HS-5 (cell line): ENCODE results near the gene SGTA.

Source experiments
- DNase-seq: peaks from one replicate; pipeline ENCODE4 v3.0.0-alpha.2; 2012; ENCODE audit warnings: low read depth

SGTA gene

DNA sequence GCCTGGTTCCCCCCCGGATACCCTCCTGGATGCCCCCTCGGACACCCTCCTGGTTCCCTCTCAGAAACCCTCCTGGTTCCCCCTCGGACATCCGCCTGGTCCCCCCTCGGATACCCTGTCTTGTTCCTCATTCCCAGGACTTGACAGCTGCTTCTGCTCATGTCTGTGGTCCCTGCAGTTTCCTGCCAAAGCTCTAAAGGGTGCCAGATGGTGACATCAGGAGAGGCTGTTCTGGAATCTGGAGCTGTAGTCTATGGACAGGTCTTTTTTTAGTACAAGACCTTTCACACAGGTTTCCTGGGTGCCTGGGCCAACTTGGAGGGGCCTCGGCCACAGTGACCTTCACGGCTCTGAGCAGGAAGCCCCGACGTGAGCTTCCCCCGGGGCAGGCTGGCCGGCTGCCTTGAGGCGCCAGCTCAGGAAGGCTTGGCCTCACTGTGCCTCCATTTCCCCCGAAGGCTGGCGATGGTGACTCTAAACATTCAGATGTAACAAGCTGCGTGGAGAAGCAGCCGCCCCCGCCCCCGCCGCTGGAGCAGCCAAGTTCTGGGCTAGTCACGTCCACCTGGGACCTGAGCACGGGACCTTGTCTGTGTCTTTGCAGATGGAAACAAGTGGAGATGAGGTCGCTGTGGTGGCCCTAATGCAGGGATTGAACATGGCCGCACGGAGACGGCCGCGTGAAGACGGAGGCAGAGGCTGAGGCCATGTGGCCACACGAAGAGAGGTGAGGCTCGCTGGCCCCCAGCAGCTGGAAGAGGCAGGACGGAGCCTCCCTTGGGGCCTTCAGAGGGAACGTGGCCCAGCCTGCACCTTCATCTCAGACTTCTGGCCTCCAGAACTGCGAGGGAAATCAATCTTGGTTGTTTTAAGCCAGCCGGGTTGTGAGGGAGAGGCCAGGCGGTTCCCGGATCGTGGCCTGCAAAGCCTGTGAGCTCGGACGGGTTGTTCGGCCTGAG is 12.7 kb downstream of the SGTA start:
- no peak for DNase-seq

DNA sequence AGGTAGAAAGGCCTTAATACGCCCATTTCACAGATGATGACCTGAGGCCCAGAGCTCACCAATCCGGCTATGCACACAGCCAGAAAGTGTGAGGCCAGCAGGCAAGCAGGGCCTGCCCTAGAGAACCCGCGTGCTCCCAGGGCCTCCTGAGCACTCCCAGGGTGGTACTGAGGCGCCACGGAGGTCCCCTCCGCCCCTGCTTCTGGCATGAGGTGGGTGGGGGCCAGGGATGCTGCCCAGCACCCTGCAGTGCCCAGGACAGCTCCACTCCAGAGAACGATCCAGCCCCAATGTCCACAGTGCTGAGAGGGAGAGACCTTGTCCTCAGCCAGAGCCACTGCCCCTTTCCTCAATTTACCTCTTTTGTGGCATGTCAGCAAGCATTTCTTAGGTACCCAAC is 13.9 kb downstream of the SGTA start:
- DNase-seq: no peak

DNA sequence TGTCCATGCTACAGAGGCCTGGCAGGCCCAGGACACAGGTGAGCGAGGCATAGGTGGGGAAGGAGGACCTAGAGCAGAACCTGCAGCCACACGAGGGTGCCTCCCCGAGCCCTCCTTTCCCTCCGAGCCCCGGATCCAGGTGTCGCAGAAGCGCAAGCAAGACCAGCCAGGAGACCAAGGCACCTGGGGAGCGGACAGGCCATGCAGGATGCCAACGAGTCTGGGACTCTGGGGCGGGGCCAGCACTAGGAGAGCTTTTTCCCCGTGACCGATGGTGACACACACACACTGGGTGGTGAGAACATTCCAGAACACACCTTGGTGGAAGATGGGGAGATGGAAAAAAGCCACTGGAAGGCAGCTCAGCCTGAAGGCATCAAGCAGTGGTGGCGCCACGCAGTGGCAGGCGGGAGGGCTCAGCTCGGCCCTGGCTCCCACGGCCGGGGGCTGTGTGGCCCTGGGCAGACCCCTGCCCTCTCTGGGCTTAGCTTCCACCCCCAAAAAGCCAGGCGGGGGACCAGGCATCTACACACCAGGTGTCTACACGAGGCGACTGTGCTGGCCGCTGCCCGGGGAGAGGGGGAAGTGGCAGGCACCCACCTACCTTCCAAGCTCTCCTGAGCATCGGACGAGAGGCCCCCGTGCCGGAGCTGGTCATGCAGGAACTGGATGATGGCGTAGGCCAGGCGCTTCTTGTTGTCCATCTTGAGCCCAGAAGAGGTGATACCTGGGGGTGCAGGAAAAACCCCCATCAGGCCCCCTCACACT is 14.5 kb downstream of the SGTA start:
- DNase-seq: no peak

DNA sequence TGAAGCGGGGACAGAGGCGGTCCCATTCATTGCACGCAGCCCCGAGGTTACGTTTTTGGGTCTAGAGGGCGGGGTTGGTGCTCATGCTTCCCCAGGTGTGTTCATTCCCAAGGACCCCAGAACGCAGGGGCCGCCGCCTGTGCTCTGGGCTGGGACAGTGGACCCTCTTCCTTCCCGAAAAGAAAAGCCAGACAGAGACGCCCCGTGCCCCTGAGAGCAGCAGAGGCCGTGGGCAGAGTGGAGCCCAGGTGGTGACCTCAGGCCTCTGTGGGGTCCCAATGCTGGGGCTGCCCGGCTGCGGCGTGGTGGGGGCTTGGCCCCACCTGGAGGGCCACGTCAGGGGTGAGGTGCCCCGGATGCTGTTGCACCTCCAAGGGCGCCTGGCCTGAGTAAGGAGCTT is 15.4 kb downstream of the SGTA start:
- DNase-seq: no peak

DNA sequence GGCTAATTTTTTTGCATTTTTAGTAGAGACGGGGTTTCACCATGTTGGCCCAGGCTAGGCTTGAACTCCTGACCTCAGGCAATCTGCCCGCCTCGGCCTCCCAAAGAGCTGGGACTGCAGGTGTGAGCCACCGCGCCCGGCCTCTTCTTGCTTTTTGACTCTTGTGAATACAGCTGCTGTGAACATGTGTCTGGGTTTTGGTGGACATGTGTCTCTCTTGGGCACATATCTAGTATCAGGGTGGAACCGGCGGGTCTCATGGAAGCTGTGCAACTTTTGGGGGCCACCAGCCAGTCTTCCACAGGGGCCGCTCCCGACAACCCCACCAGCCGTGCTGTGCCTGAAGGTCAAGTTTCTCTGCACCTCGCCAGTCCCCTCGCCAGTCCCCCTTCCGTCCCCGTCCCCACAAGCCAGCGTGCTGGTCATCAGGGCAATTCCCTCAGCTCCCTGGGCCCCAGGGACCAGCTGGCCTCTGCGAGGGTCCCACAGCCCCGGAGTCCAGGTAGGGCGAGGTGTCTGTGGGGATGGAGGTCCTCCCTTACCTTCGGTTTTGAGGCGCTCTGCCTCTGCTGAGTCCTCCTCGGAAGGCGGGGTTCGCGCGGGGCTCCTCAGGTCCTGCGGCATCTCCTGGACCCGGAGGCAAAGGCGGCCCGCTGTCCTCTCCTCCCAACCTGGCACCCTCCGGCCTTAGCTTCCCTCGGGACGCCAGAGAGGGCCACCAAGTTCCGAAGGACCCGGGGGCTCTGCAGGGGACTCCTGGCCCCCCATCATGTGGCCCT is 16.3 kb downstream of the SGTA start:
- DNase-seq: no peak

DNA sequence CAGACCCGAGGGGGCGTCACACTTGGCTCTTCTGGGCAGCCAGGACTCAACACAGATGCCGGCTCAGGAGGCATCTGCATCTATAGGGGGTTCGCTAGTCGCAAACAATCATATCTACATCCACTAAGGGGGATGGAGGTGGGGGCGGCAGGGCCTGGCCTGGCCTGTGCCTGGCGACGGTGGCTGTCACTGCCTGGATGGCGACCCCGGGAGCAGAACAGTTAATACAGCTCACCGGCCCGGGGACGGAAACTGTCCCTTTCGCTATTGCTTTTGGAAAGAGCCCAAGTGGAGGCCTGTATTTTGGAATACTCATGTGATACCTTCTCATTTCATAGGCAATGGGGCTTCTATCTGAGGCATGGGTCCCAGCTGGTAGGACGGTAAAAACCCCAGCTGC is 17.7 kb downstream of the SGTA start:
- DNase-seq: no peak

DNA sequence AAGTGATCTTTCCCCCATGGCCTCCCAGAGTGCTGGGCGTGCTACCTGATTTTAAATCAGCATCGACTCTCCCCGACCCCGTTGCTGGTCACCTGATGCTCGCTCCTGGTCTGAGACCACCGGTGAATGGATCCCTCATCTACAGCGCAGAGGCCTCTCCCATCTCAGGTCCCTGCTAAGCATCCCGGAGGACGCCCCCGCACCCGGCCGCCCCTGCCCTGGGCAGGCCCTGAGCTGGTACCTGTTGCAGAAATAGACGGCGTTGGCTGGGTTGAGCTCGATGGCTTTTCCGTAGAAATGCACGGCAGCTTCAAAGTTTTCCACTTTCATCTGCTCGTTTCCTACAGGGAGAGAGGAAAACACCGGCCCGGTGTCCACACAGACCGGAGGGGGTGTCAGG is 18.1 kb downstream of the SGTA start:
- no peak for DNase-seq

DNA sequence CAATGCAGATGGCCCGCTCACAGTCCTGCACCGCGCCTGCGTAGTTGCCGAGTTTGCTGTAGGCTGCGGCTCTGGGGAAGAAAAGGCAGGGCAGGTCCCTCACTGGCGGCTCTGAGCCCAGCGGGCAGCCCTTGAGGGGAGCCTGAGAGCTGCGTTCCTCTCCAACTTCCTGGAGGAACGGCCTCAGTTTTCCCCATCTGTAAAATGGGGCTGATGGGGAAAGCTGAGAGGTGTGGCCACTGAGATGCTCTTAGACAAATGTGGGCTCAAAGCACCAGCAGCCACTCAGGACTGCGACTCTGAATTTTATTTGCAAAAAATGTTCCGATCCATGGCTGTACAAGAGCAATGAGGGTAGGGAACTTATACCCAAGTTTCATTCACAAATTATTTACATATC is 19.4 kb downstream of the SGTA start:
- DNase-seq: no peak

DNA sequence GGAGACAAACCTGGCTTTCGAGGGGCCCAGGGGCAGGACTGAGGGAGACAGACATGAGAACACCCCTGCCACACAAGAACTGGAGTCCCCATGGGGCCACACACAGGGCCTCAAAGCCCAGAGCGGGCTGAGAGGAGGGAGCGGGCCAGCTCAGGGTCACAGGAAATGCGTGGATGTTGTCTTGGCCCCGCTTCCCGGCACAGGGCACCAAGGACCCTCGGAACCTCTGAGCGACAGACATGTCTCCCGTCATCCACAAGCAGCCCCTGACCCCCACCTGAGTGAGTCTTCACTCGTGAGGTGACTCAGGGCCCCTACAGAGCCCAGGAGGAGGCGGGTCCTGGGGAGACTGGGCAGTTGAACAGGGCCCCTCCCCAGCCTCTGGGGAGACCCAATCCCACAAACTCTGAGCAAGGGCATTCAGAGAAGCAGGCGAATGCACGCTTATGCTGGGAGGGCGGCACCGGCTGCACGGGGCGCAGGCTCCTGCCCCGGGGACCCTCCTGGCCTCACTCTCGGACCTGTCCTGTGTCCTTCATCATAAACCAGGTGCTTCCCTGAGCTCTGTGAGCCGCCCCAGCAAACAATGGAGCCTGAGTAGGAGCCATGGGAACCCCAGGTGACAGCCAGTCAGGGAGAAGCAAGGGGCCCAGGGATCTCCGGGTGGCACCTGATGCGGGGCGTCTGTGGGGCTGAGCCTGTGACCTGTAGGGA is 20.1 kb downstream of the SGTA start:
- no peak for DNase-seq

DNA sequence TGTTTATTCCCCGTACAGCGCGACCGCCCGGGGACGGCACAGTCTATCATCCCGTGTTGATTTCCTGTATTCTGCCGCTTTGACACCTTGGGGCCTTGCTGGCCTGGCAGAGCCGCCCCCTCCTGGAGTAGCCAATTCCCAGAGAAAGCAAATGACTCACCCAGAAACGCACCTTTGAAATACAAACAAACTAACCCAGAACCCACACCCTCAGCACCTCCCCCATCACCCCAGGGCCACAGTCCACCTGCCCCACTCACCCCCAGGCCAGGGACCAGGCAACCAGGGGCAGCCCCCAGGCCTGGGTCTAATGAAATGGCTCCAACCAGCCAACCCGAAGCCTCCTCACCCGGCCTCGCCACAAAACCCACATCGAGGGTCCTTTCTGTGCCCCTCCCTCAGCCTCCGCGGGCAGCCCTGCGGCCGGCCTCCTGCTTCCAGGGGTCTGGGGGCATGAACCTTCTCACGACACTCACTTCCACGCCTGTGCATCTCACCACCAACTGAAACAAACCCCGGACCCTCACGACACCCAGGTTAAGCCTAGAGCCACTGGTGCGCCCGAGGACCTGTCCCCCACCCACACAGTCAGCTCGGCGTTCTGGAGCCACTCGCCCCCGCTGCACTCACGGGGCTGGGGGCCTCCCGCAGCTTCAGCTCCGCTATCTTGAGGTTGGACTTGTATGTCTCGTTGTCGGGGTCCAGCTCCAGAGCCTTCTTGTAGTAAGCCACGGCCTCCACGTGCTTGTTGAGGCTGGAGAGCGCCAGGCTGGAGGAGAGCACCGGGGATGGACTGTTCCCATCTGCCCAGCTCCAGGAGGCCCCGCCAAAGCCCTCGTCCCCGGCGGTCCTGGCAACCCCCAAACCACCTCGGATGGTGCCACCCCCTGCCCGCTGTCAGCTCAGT is 20.9 kb downstream of the SGTA start:
- DNase-seq: no peak

DNA sequence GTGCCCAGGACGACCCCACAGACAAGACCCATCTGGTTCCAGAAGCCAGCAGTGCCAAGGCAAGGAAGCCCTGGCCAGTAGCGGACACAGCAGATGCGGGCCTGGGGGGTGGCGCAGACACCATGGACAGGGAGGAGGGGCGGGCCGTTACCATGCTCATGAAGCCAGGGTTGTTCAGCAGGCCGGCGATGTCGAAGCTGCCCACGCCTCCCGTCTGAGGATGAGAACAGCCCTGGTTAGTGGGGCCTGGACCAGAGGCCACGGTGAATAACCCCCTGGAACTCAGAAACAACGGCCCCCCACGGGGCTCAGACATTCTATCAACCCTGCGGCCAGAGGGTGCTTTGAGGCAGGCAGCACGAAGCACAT is 21.8 kb downstream of the SGTA start:
- DNase-seq: no peak

DNA sequence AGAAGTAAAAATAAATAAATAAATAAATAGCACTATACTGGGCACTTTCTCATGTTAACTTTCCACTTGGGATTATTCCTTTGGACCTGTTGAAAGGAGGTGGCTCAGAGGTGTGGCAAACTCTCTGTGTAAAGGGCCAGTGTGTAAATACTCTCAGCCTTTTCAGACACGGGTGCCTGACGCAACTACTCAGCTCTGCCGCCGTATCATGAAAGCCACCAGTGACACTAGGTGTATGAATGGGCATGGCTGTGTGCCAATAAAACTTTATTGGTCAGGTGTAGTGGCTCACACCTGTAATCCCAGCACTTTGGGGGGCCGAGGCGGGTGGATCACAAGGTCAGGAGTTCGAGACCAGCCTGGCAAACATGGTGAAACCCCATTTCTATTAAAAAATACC is 23.1 kb downstream of the SGTA start:
- DNase-seq: no peak

DNA sequence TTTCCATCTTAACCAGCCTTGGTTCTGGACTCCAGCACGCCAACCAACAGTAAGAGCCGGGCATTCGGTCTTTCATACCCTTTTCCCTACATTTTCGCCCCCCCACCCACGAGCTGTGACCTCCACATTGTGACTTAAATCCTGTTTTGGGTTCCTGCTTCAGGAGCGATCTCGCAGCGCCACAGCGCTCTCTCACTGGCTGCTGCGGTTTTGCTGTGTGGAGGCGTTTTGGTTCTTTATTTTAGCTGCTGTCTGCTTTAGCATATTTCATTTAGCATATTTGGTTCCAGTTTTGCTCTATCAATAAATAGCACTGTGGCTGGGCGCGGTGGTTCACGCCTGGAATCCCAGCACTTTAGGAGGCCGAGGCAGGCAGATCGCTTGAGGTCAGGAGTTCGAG is 23.7 kb downstream of the SGTA start:
- DNase-seq: no peak

DNA sequence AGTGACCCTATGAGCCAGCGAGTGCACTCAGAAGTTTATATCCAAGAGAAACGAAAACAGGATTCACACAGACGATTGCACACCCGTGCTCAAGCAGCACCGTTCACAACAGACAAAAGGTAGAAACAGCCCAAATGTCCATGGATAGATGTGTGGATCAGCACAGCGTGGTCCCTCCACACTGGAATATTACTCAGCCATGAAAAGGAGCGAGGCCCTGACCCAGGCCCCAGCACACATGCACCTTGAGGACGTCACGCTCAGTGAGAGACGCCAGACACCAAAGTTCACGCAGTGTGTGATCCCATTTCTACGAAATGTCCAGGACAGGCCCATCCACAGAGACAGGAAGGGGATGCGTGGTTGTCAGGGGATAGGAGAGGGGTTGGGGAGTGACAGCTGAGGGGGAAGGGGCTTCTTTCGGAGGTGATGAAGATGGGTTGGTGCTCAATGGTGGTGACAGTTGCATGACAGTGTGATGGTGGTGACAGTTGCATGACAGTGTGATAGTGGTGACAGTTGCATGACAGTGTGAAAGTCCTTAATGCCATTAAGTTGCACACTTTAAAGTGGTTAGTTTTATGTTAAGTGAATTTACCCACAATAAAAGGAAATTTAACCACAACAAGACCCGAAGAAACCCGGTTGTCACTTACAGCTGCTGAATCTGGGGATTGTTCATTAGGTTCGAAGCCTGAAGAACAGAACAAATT is 24.3 kb downstream of the SGTA start:
- DNase-seq: no peak

DNA sequence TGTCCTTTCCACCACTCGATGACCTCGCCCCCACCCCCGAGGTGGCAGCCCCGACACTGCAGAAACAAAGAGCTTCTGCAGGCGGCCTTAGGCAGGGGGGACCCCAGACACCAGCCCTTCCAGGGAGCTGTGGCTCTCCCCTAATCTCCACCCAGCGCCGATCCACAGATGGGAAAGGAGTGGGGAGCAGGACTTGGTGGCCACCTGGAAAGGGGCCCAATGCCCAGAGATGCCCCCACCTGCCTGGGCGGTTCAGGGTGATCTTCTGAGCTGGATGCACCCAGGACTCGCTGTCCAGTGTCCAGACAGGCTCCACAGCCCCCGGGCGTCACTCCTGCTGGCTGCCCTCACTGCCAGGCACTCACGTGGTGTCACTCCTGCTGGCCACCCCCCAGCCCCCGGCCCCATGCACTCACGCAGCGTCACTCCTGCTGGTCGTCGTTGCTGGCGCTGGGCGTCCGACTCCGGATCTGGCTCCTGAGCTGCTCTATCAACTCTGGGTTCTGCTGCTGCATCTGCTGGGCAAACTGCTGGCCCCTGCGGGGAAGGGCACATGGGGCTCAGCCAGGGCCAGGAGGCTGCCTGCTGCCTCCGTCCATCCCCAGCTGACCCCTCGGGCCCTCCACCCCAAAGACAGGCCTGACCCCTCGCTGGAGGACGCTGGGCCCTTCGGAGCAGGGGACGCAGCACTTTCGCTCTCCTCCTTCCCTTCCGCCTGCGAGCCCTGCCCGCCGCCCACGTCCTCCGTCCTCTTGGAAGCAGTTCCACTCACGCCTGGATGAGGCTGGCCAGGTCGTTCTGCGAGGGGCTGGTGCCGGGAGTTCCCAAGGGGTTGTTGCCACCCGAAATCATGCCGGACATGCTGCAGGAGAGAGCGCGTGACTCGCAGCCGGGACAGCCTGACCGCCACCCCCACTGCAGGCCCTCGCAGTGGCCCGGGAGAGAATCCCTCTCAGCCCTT is 25.9 kb downstream of the SGTA start:
- no peak for DNase-seq

DNA sequence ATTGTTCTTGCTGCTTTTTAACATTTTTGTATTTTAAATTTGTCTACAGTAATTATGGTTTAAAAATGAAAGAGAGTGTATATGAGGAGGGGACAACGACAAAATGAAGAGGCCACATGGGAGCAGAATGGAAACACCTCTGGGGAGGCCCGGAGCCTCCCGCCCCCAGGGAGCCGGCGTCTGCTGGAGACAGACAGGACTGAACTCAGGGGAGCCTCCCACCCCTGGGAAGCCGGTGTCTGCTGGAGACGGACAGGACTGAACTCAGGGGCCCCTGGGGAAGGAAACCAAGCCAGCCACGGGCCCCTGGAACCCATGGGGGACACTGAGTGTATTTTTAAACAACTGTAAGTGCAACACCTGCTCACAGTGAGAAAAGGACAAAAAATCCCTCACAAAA is 26.6 kb downstream of the SGTA start:
- DNase-seq: no peak

DNA sequence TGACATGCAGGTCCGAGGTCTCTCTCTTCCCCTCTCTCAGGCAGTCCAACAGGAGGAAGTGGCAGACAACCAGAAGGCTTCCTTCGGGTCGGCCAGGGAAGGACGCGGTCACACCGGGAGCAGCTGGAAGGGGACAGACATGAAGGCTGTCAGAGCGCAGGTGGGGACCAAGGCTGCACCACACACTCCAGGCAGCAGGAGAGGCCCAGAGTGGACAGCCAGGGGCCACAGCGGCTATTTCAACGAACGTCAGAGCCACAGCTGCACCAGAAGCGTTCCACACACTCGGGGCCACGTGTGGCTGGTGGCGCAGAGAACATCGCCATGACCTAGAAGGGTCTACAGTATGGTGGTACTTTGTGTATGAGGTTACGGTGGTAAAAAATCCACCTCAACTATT is 27.3 kb downstream of the SGTA start:
- no peak for DNase-seq

DNA sequence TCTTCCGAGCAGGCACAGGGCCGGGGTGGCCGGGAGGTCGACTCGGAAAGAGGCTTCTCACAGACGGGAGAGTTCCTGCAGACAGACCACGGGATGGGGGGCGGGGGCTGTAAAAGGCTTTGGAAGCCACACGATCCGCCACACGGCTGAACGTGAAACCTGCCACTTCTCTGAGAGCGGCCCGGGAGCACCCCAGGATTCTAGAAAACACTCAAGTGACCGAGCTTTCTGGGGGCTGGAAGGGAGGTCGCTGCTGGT is 27.7 kb downstream of the SGTA start:
- DNase-seq: no peak

DNA sequence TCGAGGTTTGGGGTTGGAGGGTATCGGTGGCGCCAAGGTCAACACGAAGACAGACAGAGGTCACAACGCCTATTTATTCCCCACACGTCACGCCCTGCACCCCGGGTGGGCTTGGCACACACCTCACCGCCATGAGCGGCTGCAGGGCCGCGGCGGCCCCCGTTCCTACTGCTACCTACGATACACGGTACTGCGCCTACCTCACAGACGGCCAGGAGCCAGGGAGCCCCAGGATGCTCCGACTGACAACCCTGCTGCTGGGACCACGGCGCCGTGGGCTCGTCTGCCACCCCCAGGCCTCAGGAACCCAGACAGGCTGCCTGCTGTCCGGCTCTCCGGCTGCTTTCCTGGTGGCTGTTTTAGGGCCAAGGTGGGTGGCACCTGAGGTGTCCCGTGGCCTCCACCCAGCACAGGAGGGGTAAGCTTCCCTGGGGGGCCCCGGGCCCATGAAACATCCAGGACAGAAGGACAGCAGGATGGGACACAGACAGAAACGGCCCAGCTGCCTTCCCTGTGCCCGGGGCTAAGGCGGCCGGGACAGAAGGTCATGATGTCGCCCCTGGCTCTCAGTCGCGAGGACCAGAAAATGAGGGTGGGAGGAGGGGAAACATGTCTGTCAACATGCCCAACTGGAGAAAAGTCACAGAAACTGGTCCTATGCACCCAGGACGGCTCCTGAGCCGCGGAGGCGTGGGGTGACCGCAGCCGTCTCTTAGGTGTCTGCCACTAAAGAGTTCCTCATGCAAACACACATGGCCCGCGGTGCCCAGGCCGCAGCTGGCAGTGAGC is 28.2 kb downstream of the SGTA start:
- DNase-seq: no peak
